ENCODE data around the gene VGF. TPM values are rescaled to one million over a fixed set of nuclear protein-coding genes. Genes with fewer than 3 reads are reported as not detected.
"Not testable (repeated sequence)": the region's sequence is repeated elsewhere in the genome, so short reads cannot be mapped to it uniquely, and the experiment has no call there.

Gene VGF
- total RNA-seq, 2 experiments from 2014 or later, result 0.29 to 0.53 TPM

- peaks cover 21% of the 10 kb centered on the region for H3K27me3 Mint-ChIP-seq (ENCODE audit: low read depth)
- H3K27ac Mint-ChIP-seq, result peak overlapping the region; percentile 72
- H3K36me3 Mint-ChIP-seq (ENCODE audit: low read depth); POLR2A ChIA-PET; DNase-seq; H3K9me3 Mint-ChIP-seq (ENCODE audit: insufficient read depth); ATAC-seq: not testable (repeated sequence)
- peaks cover 43% of the 10 kb centered on the region for H3K4me1 Mint-ChIP-seq (ENCODE audit: low read depth)
- CTCF ChIA-PET, result interaction anchor here (7.2 kb wide), 1 partner anchor 16 kb away, joined by 51 read pairs; no protein-coding TSS in a partner anchor
- peak overlapping the region; percentile 44 for H3K4me3 Mint-ChIP-seq
These were observed 43.8 kb downstream of the VGF start for GRCh38 chr7:101121631-101121990.

GRCh38 chr7:101120315-101120714 is 45.1 kb downstream of the VGF start:
- H3K27ac Mint-ChIP-seq, result no peak overlapping the region
- DNase-seq, result no peak
- peaks cover 31% of the 10 kb centered on the region for H3K4me1 Mint-ChIP-seq (ENCODE audit: low read depth)
- H3K27me3 Mint-ChIP-seq (ENCODE audit: low read depth), result peaks cover 16% of the 10 kb centered on the region
- POLR2A ChIA-PET, result no interaction called here
- no peak overlapping the region for H3K4me3 Mint-ChIP-seq
- no peaks in the 10 kb centered on the region for H3K9me3 Mint-ChIP-seq (ENCODE audit: insufficient read depth)
- no peak for ATAC-seq
- H3K36me3 Mint-ChIP-seq (ENCODE audit: low read depth), result no peaks in the 10 kb centered on the region
- CTCF ChIA-PET, result interaction anchor here (1.5 to 1.6 kb wide), 2 partner anchors 18 to 72 kb away, joined by 3 to 5 read pairs; no protein-coding TSS in a partner anchor

- ChIA-PET POLR2A (no interaction called here), CTCF (interaction anchor here (1.5 to 1.6 kb wide), 2 partner anchors 18 to 72 kb away, joined by 3 to 5 read pairs; no protein-coding TSS in a partner anchor)
- no peaks in the 10 kb centered on the region for H3K36me3 Mint-ChIP-seq (ENCODE audit: low read depth)
- no peak overlapping the region for H3K27ac Mint-ChIP-seq
- no peaks in the 10 kb centered on the region for H3K9me3 Mint-ChIP-seq (ENCODE audit: insufficient read depth)
- DNase-seq (no peak), ATAC-seq (no peak)
- no peak overlapping the region for H3K4me3 Mint-ChIP-seq
- H3K27me3 Mint-ChIP-seq (ENCODE audit: low read depth), result peaks cover 16% of the 10 kb centered on the region
- peaks cover 27% of the 10 kb centered on the region for H3K4me1 Mint-ChIP-seq (ENCODE audit: low read depth)
These were observed 45.5 kb downstream of the VGF start for GRCh38 chr7:101119876-101120275.

GRCh38 chr7:101118856-101119255 is 46.5 kb downstream of the VGF start:
- CTCF ChIA-PET, result interaction anchor here (1.5 to 1.6 kb wide), 2 partner anchors 19 to 73 kb away, joined by 3 to 5 read pairs; no protein-coding TSS in a partner anchor
- DNase-seq (no peak), ATAC-seq (no peak)
- Mint-ChIP-seq H3K4me1 (ENCODE audit: low read depth) (peaks cover 19% of the 10 kb centered on the region), H3K27me3 (ENCODE audit: low read depth) (peaks cover 16% of the 10 kb centered on the region), H3K27ac (no peak overlapping the region), H3K4me3 (no peak overlapping the region), H3K36me3 (ENCODE audit: low read depth) (no peaks in the 10 kb centered on the region), H3K9me3 (ENCODE audit: insufficient read depth) (no peaks in the 10 kb centered on the region)
- POLR2A ChIA-PET, result no interaction called here

GRCh38 chr7:101116898-101117297 is 48.5 kb downstream of the VGF start:
- no peaks in the 10 kb centered on the region for H3K36me3 Mint-ChIP-seq (ENCODE audit: low read depth)
- no peaks in the 10 kb centered on the region for H3K9me3 Mint-ChIP-seq (ENCODE audit: insufficient read depth)
- ChIA-PET CTCF (interaction anchor here (0.8 kb wide), 1 partner anchor 76 kb away, joined by 3 read pairs; no protein-coding TSS in a partner anchor), POLR2A (no interaction called here)
- peaks cover 3% of the 10 kb centered on the region for H3K4me1 Mint-ChIP-seq (ENCODE audit: low read depth)
- H3K4me3 Mint-ChIP-seq, result no peak overlapping the region
- H3K27me3 Mint-ChIP-seq (ENCODE audit: low read depth), result peaks cover 10% of the 10 kb centered on the region
- H3K27ac Mint-ChIP-seq, result no peak overlapping the region
- no peak for DNase-seq
- no peak for ATAC-seq

GRCh38 chr7:101115215-101115614 is 50.2 kb downstream of the VGF start:
- POLR2A ChIA-PET, result no interaction called here
- CTCF ChIA-PET, result no interaction called here
- Mint-ChIP-seq H3K27me3 (ENCODE audit: low read depth) (peaks cover 8% of the 10 kb centered on the region), H3K9me3 (ENCODE audit: insufficient read depth) (no peaks in the 10 kb centered on the region), H3K4me1 (ENCODE audit: low read depth) (peaks cover 2% of the 10 kb centered on the region), H3K36me3 (ENCODE audit: low read depth) (no peaks in the 10 kb centered on the region), H3K27ac (no peak overlapping the region), H3K4me3 (no peak overlapping the region)
- ATAC-seq, result no peak
- no peak for DNase-seq

GRCh38 chr7:101114492-101114891 is 50.9 kb downstream of the VGF start:
- DNase-seq (no peak), ATAC-seq (no peak)
- ChIA-PET POLR2A (no interaction called here), CTCF (interaction anchor here (1.0 kb wide), 1 partner anchor 30 kb away, joined by 3 read pairs; no protein-coding TSS in a partner anchor)
- no peaks in the 10 kb centered on the region for H3K4me1 Mint-ChIP-seq (ENCODE audit: low read depth)
- H3K27ac Mint-ChIP-seq, result no peak overlapping the region
- H3K9me3 Mint-ChIP-seq (ENCODE audit: insufficient read depth), result no peaks in the 10 kb centered on the region
- no peak overlapping the region for H3K4me3 Mint-ChIP-seq
- H3K27me3 Mint-ChIP-seq (ENCODE audit: low read depth), result peaks cover 1% of the 10 kb centered on the region
- H3K36me3 Mint-ChIP-seq (ENCODE audit: low read depth), result no peaks in the 10 kb centered on the region

GRCh38 chr7:101113836-101114235 is 51.5 kb downstream of the VGF start:
- CTCF ChIA-PET, result interaction anchor here (1.0 kb wide), 2 partner anchors 30 kb away, joined by 3 to 5 read pairs; no protein-coding TSS in a partner anchor
- ATAC-seq, result no peak
- no peaks in the 10 kb centered on the region for H3K4me1 Mint-ChIP-seq (ENCODE audit: low read depth)

GRCh38 chr7:101113140-101113539 is 52.2 kb downstream of the VGF start:
- H3K4me3 Mint-ChIP-seq; POLR2A ChIA-PET; DNase-seq; H3K9me3 Mint-ChIP-seq (ENCODE audit: insufficient read depth); H3K4me1 Mint-ChIP-seq (ENCODE audit: low read depth); H3K27me3 Mint-ChIP-seq (ENCODE audit: low read depth); H3K36me3 Mint-ChIP-seq (ENCODE audit: low read depth); ATAC-seq; H3K27ac Mint-ChIP-seq: not testable (repeated sequence)
- CTCF ChIA-PET, result interaction anchor here (1.0 kb wide), 1 partner anchor 31 kb away, joined by 5 read pairs; no protein-coding TSS in a partner anchor

More at GRCh38 chr7:101113836-101114235, 51.5 kb downstream of the VGF start:
- Mint-ChIP-seq H3K27ac (no peak overlapping the region), H3K27me3 (ENCODE audit: low read depth) (no peaks in the 10 kb centered on the region), H3K36me3 (ENCODE audit: low read depth) (no peaks in the 10 kb centered on the region), H3K9me3 (ENCODE audit: insufficient read depth) (no peaks in the 10 kb centered on the region), H3K4me3 (no peak overlapping the region)
- POLR2A ChIA-PET, result interaction anchor here (0.6 kb wide), 1 partner anchor 40 kb away, joined by 3 read pairs; no protein-coding TSS in a partner anchor
- no peak for DNase-seq

Small RNAs within 50 kb of the gene (microRNA-seq; reads per million reads assigned to microRNA genes)
- gene MIR4653, result not detected

Other genes with a start within 250 kb of the VGF start
- gene MUC3A, start 216.0 kb downstream of the VGF start, total RNA-seq, result not detected
- gene MUC12, start 196.0 kb downstream of the VGF start, total RNA-seq, result not detected
- not detected for gene MUC17, start 145.5 kb downstream of the VGF start, total RNA-seq
- gene TRIM56, start 80.1 kb downstream of the VGF start, total RNA-seq, result 10 to 100 TPM; 66.8 to 67.9 TPM
- under 1 TPM; 0.47 to 0.58 TPM for gene SERPINE1, start 38.5 kb downstream of the VGF start, total RNA-seq
- 10 to 100 TPM; 46.2 to 48.9 TPM for gene AP1S1, start 11.1 kb downstream of the VGF start, total RNA-seq
- not detected for gene NAT16, start 14.7 kb upstream of the VGF start, total RNA-seq
- gene MOGAT3, start 35.5 kb upstream of the VGF start, total RNA-seq, result not detected
- gene PLOD3, start 52.0 kb upstream of the VGF start, total RNA-seq, result 10 to 100 TPM; 51.1 to 58.1 TPM
- gene ZNHIT1, start 52.6 kb upstream of the VGF start, total RNA-seq, result 10 to 100 TPM; 56.1 to 58.4 TPM
- 10 to 100 TPM; 19.6 to 21.2 TPM for gene CLDN15, start 72.2 kb upstream of the VGF start, total RNA-seq
- 100 to 1,000 TPM; 103 to 108 TPM for gene FIS1, start 79.5 kb upstream of the VGF start, total RNA-seq
- 10 to 100 TPM in 1 of 2 experiments, 1 to 10 TPM in 1; 9.9 to 11.1 TPM for gene IFT22, start 156.2 kb upstream of the VGF start, total RNA-seq
- not detected for gene COL26A1, start 197.3 kb upstream of the VGF start, total RNA-seq

All from activated CD8-positive, alpha-beta T cell treated with anti-CD3 and anti-CD28 coated beads, Interleukin-2, amount 10 ng/mL, durations not matched to agents 7 days and 5 days (primary cell).